HepG2 (cell line): ENCODE data around the gene VMA21. TPM values are rescaled to one million over a fixed set of nuclear protein-coding genes. Genes with fewer than 3 reads are reported as not detected.

ENCODE experiments used
- ATAC-seq: fragments of 200-7000 bp; cut with Tn5 transposase; 3 replicates; pipeline ENCODE4 v1.9.1; 2020; ENCODE audit warnings: mild to moderate bottlenecking, moderate library complexity
- BruUV-seq: library from RNA; stranded (reverse); fragments of 400-500 nt; replicated peaks from 2 replicates; lab custom pipeline; 2021; lab: Mats Ljungman, UMichigan
- CTCF ChIA-PET: fragments of 300-600 bp; formaldehyde crosslinking; extraction: SDS; loops from one replicate; lab custom pipeline; 2021; ENCODE audit warnings: low total read pairs, inconsistent platforms, low intra/inter-chr PET ratio; lab: Yijun Ruan, JAX
- POLR2A ChIA-PET: fragments of 350-600 bp; sonication (Branson Sonifier 250); formaldehyde crosslinking; loops from one replicate; lab custom pipeline; 2020; ENCODE audit warnings: antibody characterized with exemption, inconsistent platforms; lab: Yijun Ruan, JAX
- DNase-seq: peaks from one replicate; pipeline ENCODE4 v3.0.0-alpha.2; 2015; ENCODE audit warnings: low spot score
- FAIRE-seq: peaks from 3 replicates; lab custom pipeline; 2011; peaks lifted over from hg19 to GRCh38; lab: Jason Lieb, UNC
- H2AFZ ChIP-seq: one replicate; pipeline ENCODE4 v1.6.1; 2011; ENCODE audit warnings: low read length, inconsistent platforms
- H3K27ac ChIP-seq: fragments of 300-600 bp; 3 replicates; pipeline ENCODE4 v1.8.0; 2011; ENCODE audit warnings: mixed run types, mild to moderate bottlenecking, mixed read lengths, low read length, inconsistent platforms; ENCODE audit not compliant: insufficient read depth; ENCODE audit errors: extremely low read length
- H3K27me3 ChIP-seq, 2 experiments: fragments of 200-600 bp in 1 of 2; 2 replicates in 1 of 2; 3 replicates in 1 of 2; pipeline versions ENCODE4 v1.6.0 to v1.8.0; 2011; ENCODE audit warnings: low read length in 2 of 2, mild to moderate bottlenecking in 2 of 2, moderate library complexity in 2 of 2, inconsistent platforms in 1 of 2; ENCODE audit not compliant: insufficient read depth in 2 of 2, control insufficient read depth in 1 of 2
- H3K36me3 ChIP-seq, 2 experiments: fragments of 200-600 bp in 1 of 2; replicated peaks in 1 of 2; 2 replicates in 1 of 2; 3 replicates in 1 of 2; pipeline versions ENCODE4 v1.5.1 to v1.8.0; 2011; ENCODE audit warnings: low read length in 2 of 2, inconsistent platforms in 1 of 2; ENCODE audit not compliant: insufficient read depth in 2 of 2, control insufficient read depth in 1 of 2
- H3K4me1 ChIP-seq: 2 replicates; pipeline ENCODE4 v1.5.1; 2012; ENCODE audit warnings: low read length, inconsistent platforms; ENCODE audit not compliant: insufficient read depth
- H3K4me2 ChIP-seq: 2 replicates; pipeline ENCODE4 v1.6.0; 2011; ENCODE audit warnings: low read depth, low read length, inconsistent platforms
- H3K4me3 ChIP-seq, 3 experiments: fragments of 200-600 bp in 1 of 3; sonication (generic), shearing (Covaris generic) in 1 of 3; replicated peaks in 1 of 3; 2 replicates each; pipeline ENCODE4 v1.5.1; 2011 to 2016; ENCODE audit warnings: low read length in 3 of 3, inconsistent platforms in 2 of 3, low read depth in 2 of 3, mild to moderate bottlenecking in 2 of 3, control low read depth in 1 of 3, mixed read lengths in 1 of 3; ENCODE audit not compliant: insufficient read depth in 1 of 3
- H3K79me2 ChIP-seq: one replicate; pipeline ENCODE4 v1.6.1; 2011; ENCODE audit warnings: low read length, inconsistent platforms; ENCODE audit not compliant: insufficient read depth
- H3K9ac ChIP-seq: 2 replicates; pipeline ENCODE4 v1.6.0; 2011; ENCODE audit warnings: mild to moderate bottlenecking, low read depth, low read length, inconsistent platforms; ENCODE audit not compliant: insufficient read depth
- H3K9me3 ChIP-seq: 2 replicates; pipeline ENCODE4 v1.5.1; 2012; ENCODE audit warnings: mild to moderate bottlenecking, low read length
- H4K20me1 ChIP-seq: 2 replicates; pipeline ENCODE4 v1.6.0; 2011; ENCODE audit warnings: inconsistent platforms, mild to moderate bottlenecking, low read length, moderate library complexity; ENCODE audit not compliant: insufficient read depth
- BHLHE40 ChIP-seq: IDR thresholded peaks from 2 replicates; pipeline ENCODE4 v1.6.1; 2011; ENCODE audit warnings: low read length, improper control_type of control experiment
- KMT2B ChIP-seq: IDR thresholded peaks from 2 replicates; pipeline ENCODE4 v1.6.1; 2016; ENCODE audit warnings: missing genetic modification reagents, missing compliant biosample characterization
- RELA ChIP-seq: sonication (generic); formaldehyde crosslinking; IDR thresholded peaks from 2 replicates; pipeline ENCODE4 v1.4.0; 2020; ENCODE audit warnings: missing genetic modification reagents
- ZNF572 ChIP-seq: sonication (generic); formaldehyde crosslinking; IDR thresholded peaks from 2 replicates; pipeline ENCODE4 v1.5.1; 2020; ENCODE audit warnings: mild to moderate bottlenecking, missing genetic modification reagents
- ZNF709 ChIP-seq: sonication (generic); formaldehyde crosslinking; IDR thresholded peaks from 2 replicates; pipeline ENCODE4 v1.5.0; 2020; ENCODE audit warnings: mild to moderate bottlenecking, missing genetic modification reagents
- ZNF747 ChIP-seq: sonication (generic); formaldehyde crosslinking; IDR thresholded peaks from 2 replicates; pipeline ENCODE4 v1.8.1; 2023; ENCODE audit warnings: missing genetic modification reagents, mild to moderate bottlenecking, borderline replicate concordance
- ZSCAN31 ChIP-seq: sonication (generic); formaldehyde crosslinking; IDR thresholded peaks from 2 replicates; pipeline ENCODE4 v1.5.0; 2020; ENCODE audit warnings: low read depth, mild to moderate bottlenecking, missing genetic modification reagents
- WGBS: methylation state at CpG from one replicate; pipeline ENCODE4 v1.1.6; 2017; ENCODE audit warnings: low lambda C conversion rate; 5-methylcytosine and 5-hydroxymethylcytosine counted together
- in situ Hi-C: cut with HindIII; loops from 2 replicates; pipeline ENCODE4 v1.10.0; 2017; ENCODE audit warnings: low pct_unique_long_range_greater_than_20kb; ENCODE audit not compliant: extremely low pct_ligation_motif_present
- intact Hi-C: fragments of 100-400 bp; cut with micrococcal nuclease; formaldehyde crosslinking; loops from one replicate; pipeline ENCODE4 v1.10.0; 2022; ENCODE audit not compliant: unreplicated experiment
- polyA plus RNA-seq, 8 experiments: library from polyadenylated mRNA; depleted of rRNA in 3 of 8; stranded (reverse) in 7 of 8; unstranded in 1 of 8; fragments of >200 nt; fragmentation: Illumina TruSeq in 4 of 8; extraction: Trizol in 4 of 8; gene quantifications; 2 replicates each; pipeline versions ENCODE4 v1.2.1 to v1.2.3, GENCODE V29; 2011 to 2016; ENCODE audit warnings: low read depth in 4 of 8, missing spikeins in 1 of 8, mixed read lengths in 1 of 8; ENCODE audit not compliant: insufficient read depth in 1 of 8
- total RNA-seq, 5 experiments: library from RNA; depleted of rRNA; stranded (reverse); fragments of >200 nt; fragmentation: Illumina TruSeq; extraction: Trizol; gene quantifications; 2 replicates each; pipeline ENCODE4 v1.2.3, GENCODE V29; 2016; ENCODE audit warnings: low read depth in 1 of 5
- TF ChIP-seq, protein P1 (sequence below): IDR thresholded peaks from 2 replicates; pipeline ENCODE4 v1.6.1; 2016
- TF ChIP-seq, protein P2 (sequence below): sonication (generic); formaldehyde crosslinking; IDR thresholded peaks from 2 replicates; pipeline ENCODE4 v1.4.0; 2020; ENCODE audit warnings: mild to moderate bottlenecking, missing genetic modification reagents

Gene VMA21
- total and polyA plus RNA-seq, 2 of the 13 experiments (the other 11 are each of a cell fraction or from before 2014, with no cell fraction given) = 20.9 to 42.4 TPM

DNA sequence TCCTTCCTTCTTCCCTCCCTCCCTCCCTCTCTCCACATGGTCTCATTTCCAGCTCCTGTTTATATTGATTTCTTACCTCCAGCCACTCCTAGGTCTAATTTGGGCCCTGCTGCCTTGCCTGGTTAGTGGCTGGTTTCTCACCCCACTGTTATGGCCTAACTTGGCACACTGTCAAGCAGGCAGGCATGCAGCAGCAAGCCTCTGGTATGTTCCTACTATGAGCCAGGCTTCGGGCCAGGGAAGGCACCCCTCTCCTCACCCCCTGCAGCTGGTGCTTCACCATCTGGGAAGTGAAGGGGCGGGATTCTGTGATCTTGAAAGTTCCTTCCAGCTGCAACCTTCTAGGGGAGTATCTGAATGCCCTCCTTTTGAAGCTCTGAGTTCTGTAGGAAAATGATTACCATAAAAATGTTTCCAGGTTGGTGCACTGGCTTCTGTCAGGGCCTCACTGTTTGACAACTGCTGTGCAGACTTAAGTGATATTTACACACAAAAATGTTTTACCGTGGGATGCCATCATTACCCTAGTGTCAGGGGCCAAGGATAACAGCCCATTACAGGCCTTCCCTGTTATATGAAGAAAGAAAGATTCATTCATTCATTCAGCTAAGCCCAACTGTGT lies 10.1 kb upstream of the VMA21 start:
- WGBS = 0% methylated on average over 1 of the region's 3 CpGs
- Histone ChIP-seq H3K36me3 (no peaks in the 10 kb centered on the region), H3K79me2 (no peaks in the 10 kb centered on the region), H3K9ac (no peak overlapping the region), H3K9me3 (no peaks in the 10 kb centered on the region), H3K4me1 (no peaks in the 10 kb centered on the region), H2AFZ (no peak overlapping the region), H3K27me3 (no peaks in the 10 kb centered on the region), H3K27ac (no peak overlapping the region), H3K4me2 (no peak overlapping the region), H3K4me3 (no peak overlapping the region), H4K20me1 (no peaks in the 10 kb centered on the region)
- in situ Hi-C loops (no loop called here), intact Hi-C loops (no loop called here)
- BruUV-seq = no TSS peak
- TF ChIP-seq, protein P1, sequence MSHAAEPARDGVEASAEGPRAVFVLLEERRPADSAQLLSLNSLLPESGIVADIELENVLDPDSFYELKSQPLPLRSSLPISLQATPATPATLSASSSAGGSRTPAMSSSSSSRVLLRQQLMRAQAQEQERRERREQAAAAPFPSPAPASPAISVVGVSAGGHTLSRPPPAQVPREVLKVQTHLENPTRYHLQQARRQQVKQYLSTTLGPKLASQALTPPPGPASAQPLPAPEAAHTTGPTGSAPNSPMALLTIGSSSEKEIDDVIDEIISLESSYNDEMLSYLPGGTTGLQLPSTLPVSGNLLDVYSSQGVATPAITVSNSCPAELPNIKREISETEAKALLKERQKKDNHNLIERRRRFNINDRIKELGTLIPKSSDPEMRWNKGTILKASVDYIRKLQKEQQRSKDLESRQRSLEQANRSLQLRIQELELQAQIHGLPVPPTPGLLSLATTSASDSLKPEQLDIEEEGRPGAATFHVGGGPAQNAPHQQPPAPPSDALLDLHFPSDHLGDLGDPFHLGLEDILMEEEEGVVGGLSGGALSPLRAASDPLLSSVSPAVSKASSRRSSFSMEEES (CRISPR knock-in tag) = no peak
- TF ChIP-seq ZNF709 (CRISPR knock-in tag) = no peak
- no peak for TF ChIP-seq KMT2B (CRISPR knock-in tag)
- no peak for TF ChIP-seq RELA (CRISPR knock-in tag)
- TF ChIP-seq ZNF747 (CRISPR knock-in tag) = no peak
- no peak for TF ChIP-seq ZSCAN31 (CRISPR knock-in tag)
- TF ChIP-seq ZNF572 (CRISPR knock-in tag) = no peak
- ChIA-PET CTCF (no interaction called here), POLR2A (interaction anchor here (0.6 to 1.2 kb wide), 2 partner anchors 10 to 152 kb away, joined by 3 read pairs; partner anchors contain the start of gene VMA21)
- ATAC-seq (no peak), DNase-seq (no peak), FAIRE-seq (no peak)

DNA sequence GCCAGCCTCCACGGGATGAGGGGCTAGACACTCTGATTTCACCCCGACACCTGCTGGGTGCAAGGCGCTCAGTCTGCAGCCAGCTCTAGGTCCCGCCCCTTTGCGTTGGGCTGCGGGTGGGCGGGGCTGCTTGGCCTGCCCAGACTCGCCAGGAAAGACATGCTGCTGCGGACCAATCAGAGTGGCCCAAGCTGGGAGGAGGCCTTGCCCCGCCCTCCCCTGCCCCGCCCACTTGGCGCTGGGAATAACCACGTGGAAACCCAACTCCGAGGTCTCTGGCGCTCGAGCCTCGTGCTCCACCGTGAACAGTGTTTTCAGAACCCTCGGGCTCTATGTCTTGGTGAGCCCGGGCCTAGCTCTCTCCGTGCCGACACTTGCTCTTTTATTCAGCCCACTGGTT lies 5.3 kb upstream of the VMA21 start:
- H4K20me1 ChIP-seq = no peaks in the 10 kb centered on the region
- H3K4me1 ChIP-seq = no peaks in the 10 kb centered on the region; the same call in 1 of the 2 replicates
- 29% methylated on average over 1 of the region's 22 CpGs for WGBS
- H3K27me3 ChIP-seq = no peaks in the 10 kb centered on the region
- H3K4me2 ChIP-seq = no peak overlapping the region
- no peak for ATAC-seq
- DNase-seq = no peak
- intact Hi-C loops = no loop called here
- TF ChIP-seq BHLHE40 = no peak
- TF ChIP-seq, protein P2, sequence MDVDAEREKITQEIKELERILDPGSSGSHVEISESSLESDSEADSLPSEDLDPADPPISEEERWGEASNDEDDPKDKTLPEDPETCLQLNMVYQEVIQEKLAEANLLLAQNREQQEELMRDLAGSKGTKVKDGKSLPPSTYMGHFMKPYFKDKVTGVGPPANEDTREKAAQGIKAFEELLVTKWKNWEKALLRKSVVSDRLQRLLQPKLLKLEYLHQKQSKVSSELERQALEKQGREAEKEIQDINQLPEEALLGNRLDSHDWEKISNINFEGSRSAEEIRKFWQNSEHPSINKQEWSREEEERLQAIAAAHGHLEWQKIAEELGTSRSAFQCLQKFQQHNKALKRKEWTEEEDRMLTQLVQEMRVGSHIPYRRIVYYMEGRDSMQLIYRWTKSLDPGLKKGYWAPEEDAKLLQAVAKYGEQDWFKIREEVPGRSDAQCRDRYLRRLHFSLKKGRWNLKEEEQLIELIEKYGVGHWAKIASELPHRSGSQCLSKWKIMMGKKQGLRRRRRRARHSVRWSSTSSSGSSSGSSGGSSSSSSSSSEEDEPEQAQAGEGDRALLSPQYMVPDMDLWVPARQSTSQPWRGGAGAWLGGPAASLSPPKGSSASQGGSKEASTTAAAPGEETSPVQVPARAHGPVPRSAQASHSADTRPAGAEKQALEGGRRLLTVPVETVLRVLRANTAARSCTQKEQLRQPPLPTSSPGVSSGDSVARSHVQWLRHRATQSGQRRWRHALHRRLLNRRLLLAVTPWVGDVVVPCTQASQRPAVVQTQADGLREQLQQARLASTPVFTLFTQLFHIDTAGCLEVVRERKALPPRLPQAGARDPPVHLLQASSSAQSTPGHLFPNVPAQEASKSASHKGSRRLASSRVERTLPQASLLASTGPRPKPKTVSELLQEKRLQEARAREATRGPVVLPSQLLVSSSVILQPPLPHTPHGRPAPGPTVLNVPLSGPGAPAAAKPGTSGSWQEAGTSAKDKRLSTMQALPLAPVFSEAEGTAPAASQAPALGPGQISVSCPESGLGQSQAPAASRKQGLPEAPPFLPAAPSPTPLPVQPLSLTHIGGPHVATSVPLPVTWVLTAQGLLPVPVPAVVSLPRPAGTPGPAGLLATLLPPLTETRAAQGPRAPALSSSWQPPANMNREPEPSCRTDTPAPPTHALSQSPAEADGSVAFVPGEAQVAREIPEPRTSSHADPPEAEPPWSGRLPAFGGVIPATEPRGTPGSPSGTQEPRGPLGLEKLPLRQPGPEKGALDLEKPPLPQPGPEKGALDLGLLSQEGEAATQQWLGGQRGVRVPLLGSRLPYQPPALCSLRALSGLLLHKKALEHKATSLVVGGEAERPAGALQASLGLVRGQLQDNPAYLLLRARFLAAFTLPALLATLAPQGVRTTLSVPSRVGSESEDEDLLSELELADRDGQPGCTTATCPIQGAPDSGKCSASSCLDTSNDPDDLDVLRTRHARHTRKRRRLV (CRISPR knock-in tag) = no peak
- no peak overlapping the region for H2AFZ ChIP-seq
- CTCF ChIA-PET = no interaction called here
- no peak overlapping the region for H3K4me3 ChIP-seq
- no peak for FAIRE-seq
- in situ Hi-C loops = no loop called here
- H3K27ac ChIP-seq = no peak overlapping the region
- H3K36me3 ChIP-seq = no peaks in the 10 kb centered on the region
- no peaks in the 10 kb centered on the region for H3K79me2 ChIP-seq
- H3K9me3 ChIP-seq = no peaks in the 10 kb centered on the region
- BruUV-seq = no TSS peak
- H3K9ac ChIP-seq = no peak overlapping the region
- POLR2A ChIA-PET = no interaction called here
